ENCODE measurements around the gene DUS2. TPM values are rescaled to one million over a fixed set of nuclear protein-coding genes. Genes with fewer than 3 reads are reported as not detected.
A peak's percentile ranks its signal among the peaks of the same experiment; 100 is the strongest.

The DUS2 gene
- total and polyA plus RNA-seq, 9 donors = 4.8 to 15.7 (median 8.5) TPM

- H3K27ac ChIP-seq = no peak overlapping the region
- H3K9me3 ChIP-seq = no peaks in the 10 kb centered on the region
- H3K36me3 ChIP-seq = no peaks in the 10 kb centered on the region
- H3K27me3 ChIP-seq = no peaks in the 10 kb centered on the region
- no peak overlapping the region for H3K4me3 ChIP-seq
- TF ChIP-seq, protein P1, sequence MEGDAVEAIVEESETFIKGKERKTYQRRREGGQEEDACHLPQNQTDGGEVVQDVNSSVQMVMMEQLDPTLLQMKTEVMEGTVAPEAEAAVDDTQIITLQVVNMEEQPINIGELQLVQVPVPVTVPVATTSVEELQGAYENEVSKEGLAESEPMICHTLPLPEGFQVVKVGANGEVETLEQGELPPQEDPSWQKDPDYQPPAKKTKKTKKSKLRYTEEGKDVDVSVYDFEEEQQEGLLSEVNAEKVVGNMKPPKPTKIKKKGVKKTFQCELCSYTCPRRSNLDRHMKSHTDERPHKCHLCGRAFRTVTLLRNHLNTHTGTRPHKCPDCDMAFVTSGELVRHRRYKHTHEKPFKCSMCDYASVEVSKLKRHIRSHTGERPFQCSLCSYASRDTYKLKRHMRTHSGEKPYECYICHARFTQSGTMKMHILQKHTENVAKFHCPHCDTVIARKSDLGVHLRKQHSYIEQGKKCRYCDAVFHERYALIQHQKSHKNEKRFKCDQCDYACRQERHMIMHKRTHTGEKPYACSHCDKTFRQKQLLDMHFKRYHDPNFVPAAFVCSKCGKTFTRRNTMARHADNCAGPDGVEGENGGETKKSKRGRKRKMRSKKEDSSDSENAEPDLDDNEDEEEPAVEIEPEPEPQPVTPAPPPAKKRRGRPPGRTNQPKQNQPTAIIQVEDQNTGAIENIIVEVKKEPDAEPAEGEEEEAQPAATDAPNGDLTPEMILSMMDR (IDR thresholded peaks at IDR 0.05) = no peak
- TF ChIP-seq EP300 (IDR thresholded peaks at IDR 0.05) (no peak), POLR2A (IDR thresholded peaks at IDR 0.05) (no peak)
- intact Hi-C loops (cut with DNase I) = loop anchor here in 1 of 4 donors (10.0 kb wide), 1 partner anchor 72 kb away; the partner anchor contains the start of gene DPEP2
- DNase-seq = no peak
- H3K4me1 ChIP-seq (ENCODE audit: insufficient read depth) = peaks cover 5% of the 10 kb centered on the region
- WGBS, 3 donors = 39 to 68% (median 44%) methylated on average over 1 of the region's 1 CpG
Observed at GRCh38 chr16:68066763-68067162, 43.7 kb downstream of the DUS2 start.

- Histone ChIP-seq H3K4me3 (no peak overlapping the region), H3K36me3 (no peaks in the 10 kb centered on the region), H3K4me1 (ENCODE audit: insufficient read depth) (peaks cover 13% of the 10 kb centered on the region), H3K9me3 (no peaks in the 10 kb centered on the region), H3K27me3 (no peaks in the 10 kb centered on the region), H3K27ac (no peak overlapping the region)
- no peak for DNase-seq
- WGBS, 3 donors = 95 to 97% (median 95%) methylated on average over 9 of the region's 9 CpGs
- TF ChIP-seq EP300 (IDR thresholded peaks at IDR 0.05) (no peak), POLR2A (IDR thresholded peaks at IDR 0.05) (no peak)
- TF ChIP-seq, protein P1 (IDR thresholded peaks at IDR 0.05) = no peak
- intact Hi-C loops (cut with DNase I) = loop anchor here in 1 of 4 donors (10.0 kb wide), 1 partner anchor 74 kb away; the partner anchor contains the start of gene DPEP2
Observed at GRCh38 chr16:68068926-68069325, 45.8 kb downstream of the DUS2 start.

DNA sequence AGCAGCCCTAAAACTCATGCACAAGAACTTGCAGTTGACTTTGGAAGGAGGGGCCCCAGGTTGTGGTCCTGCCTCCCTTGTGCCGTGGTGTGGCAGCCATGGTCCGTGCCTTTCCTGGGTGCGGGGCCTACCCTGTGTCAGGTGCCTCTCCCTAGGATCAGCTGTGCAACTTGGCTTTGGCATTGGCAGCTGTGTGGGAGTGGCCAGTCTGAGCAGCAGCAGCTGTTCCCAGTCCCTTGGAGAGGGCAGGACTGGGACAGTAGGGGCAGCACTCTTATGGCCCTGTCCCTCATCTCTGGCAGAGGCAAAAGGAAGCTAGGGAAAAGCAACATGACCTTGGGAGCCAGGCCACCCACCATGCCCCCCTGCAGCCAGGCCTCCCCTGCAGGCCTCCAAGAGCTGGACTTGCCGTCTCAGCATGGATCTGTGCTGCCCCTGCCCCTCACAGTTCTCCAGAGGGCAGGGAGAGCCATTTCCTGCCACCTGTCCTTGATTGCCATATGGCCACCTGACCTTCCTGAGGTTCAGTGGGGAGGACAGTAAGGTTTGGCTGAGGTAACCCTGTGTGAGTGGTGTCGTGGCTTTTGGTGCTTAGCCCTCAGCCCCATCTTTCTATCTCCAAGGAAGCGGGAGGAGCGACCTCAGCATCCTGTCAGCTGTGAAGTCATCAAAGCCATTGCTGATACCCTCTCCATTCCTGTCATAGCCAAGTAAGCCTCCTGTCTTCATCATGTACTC is 46.6 kb downstream of the DUS2 start:
- peak overlapping the region in 1 of 2 donors; percentile 6 for H3K27ac ChIP-seq
- intact Hi-C loops (cut with DNase I) = loop anchor here in 1 of 4 donors (10.0 kb wide), 2 partner anchors 75 to 155 kb away; partner anchors contain the start of gene DPEP2
- H3K4me1 ChIP-seq (ENCODE audit: insufficient read depth) = peaks cover 13% of the 10 kb centered on the region
- H3K36me3 ChIP-seq = no peaks in the 10 kb centered on the region
- no peaks in the 10 kb centered on the region for H3K9me3 ChIP-seq
- WGBS, 3 donors = 67 to 72% (median 69%) methylated on average over 7 of the region's 7 CpGs
- H3K4me3 ChIP-seq = no peak overlapping the region
- TF ChIP-seq POLR2A (IDR thresholded peaks at IDR 0.05) = no peak
- TF ChIP-seq, protein P1 (IDR thresholded peaks at IDR 0.05) = no peak
- TF ChIP-seq EP300 (IDR thresholded peaks at IDR 0.05) = no peak
- no peaks in the 10 kb centered on the region for H3K27me3 ChIP-seq
- DNase-seq = peak in 1 of 5 donors; percentile 43

DNA sequence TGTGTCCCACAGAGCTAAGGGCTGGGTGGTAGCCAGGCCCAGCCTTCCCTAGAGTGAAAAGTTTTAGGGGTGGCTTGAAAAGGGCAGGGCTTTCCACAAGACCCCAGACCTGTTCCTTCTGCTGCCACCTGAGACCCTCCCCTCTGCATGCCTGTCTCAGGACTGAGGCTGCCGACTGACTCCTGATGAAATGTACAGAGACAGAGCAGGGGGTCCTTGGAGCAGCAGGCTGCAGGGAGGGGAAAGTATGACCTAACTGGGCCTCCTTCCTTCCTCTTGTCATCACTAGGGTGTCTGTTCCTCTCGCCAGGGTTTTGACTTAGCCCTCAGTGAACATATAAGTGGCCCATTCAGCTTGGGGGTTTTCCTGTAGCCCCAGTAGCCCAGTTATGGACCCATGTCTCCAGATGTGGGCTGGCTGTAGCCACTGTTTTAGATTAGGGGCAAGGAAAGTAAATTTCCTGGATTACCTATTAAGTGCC is 47.2 kb downstream of the DUS2 start:
- TF ChIP-seq POLR2A (IDR thresholded peaks at IDR 0.05) (no peak), EP300 (IDR thresholded peaks at IDR 0.05) (no peak)
- TF ChIP-seq, protein P1 (IDR thresholded peaks at IDR 0.05) = no peak
- Histone ChIP-seq H3K4me3 (no peak overlapping the region), H3K4me1 (ENCODE audit: insufficient read depth) (peaks cover 13% of the 10 kb centered on the region), H3K27me3 (no peaks in the 10 kb centered on the region), H3K27ac (peak overlapping the region in 1 of 2 donors; percentile 6), H3K9me3 (no peaks in the 10 kb centered on the region), H3K36me3 (no peaks in the 10 kb centered on the region)
- intact Hi-C loops (cut with DNase I) = loop anchor here in 1 of 4 donors (10.0 kb wide), 1 partner anchor 155 kb away; no protein-coding TSS in a partner anchor
- WGBS, 3 donors = 85 to 93% (median 87%) methylated on average over 2 of the region's 2 CpGs
- no peak for DNase-seq

Data from ovary (tissue), 9 donors.